Measurements from ENCODE around the gene CTRB1.
"Not testable (repeated sequence)": the region's sequence is repeated elsewhere in the genome, so short reads cannot be mapped to it uniquely, and the experiment has no call there.

CTRB1 gene

GRCh38 chr16:75242436-75243078 is 23.8 kb downstream of the CTRB1 start:
- not testable (repeated sequence) for FAIRE-seq

- FAIRE-seq, result no peak
These were observed 25.0 kb downstream of the CTRB1 start for GRCh38 chr16:75243667-75244224.

- no peak for FAIRE-seq
These were observed 25.5 kb downstream of the CTRB1 start for GRCh38 chr16:75244225-75244809.

- peak; percentile 80 for FAIRE-seq
These were observed 26.3 kb downstream of the CTRB1 start for GRCh38 chr16:75244844-75245758.

DNA sequence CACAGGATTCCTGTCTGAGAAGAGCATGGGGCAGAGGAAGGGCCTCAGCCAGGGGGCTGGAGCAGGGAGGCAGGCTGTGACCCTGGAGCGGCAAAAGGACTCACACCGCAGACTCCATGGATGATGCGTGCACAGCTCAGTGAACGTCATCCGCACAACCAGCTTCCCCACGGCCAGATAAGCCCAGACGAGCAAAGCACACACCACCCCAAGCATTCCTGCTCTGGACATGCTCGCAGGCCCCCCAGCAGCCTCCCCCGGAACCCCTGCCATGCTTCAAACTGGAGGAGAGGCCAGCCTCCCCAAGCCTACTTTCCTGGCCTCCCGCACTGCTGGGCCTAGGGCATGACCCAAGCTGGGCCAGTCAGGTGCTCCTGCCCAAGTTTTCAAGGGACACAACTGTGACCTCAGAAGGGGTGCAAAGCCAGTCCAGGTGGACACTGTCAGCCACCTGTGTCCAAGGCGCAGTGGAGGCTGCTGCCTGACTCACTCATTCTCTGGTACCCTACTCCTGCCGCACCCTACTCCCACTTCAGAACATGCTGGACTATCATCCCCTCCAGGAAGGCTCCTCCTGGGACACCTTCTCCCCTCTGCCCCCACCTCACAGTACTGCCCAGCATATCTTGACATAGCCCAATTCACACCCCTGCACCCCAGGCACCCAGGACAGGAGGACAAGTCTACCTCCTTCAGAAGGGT is 27.9 kb downstream of the CTRB1 start:
- no peak for FAIRE-seq

- no peak for FAIRE-seq
These were observed 28.5 kb downstream of the CTRB1 start for GRCh38 chr16:75247249-75247648.

DNA sequence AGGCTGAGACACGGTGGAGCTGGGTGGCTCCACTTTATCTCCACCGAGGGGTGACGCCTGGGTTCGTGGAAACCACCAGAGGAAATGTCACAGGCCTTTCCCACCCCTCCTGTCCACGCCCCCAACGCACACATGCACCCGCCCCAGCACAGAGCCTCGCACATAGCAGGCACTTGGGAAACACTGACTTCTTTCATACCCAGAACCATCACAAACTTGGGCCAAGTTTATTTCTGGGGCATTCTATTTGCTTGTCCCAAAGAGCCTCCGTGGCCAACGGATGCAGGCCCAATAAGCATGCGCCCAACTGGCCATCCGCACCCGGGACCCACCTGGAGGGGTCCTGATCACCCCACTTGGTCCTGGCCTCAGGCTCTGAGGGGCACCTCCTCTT is 29.4 kb downstream of the CTRB1 start:
- FAIRE-seq, result no peak

DNA sequence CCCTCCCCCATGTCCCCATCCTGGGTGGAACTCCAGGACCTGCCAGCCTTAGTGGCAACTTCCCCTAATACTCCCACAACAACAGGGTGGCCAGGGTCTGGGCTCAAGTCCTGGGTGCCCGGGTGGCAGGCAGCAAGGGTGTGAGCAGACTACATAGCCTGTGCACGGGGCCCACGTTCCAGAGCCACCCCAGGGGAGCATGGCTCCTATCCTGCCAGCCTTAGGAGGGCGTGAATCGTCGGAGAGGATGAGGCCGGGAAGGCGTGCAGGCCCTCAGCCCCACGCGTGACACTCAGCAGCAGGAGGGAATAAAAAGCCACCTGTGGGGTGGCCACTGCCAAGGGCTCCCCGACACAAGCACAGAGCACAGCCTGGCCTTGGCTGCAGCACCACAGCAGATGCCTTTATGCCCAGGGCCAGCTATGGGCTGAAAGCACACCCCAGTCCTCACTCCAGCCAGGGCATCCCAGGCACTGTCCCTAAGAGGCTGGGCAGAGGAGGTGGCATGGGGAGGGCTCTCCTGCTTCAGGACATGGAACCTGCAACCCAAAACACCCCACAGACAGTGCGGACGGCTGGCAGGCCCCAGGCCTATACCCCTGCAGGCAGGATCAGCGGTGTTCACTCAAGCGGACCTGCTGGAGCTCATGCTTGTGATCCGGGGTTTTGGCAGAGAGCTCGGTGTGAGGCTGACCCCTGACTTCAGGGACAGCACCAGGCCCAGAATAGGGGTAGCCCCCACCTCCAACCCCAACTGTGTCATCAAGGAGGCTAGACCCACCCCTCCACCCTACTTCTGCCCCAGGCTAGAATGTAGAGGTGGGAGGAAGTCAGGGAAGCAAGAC is 30.0 kb downstream of the CTRB1 start:
- FAIRE-seq, result no peak

DNA sequence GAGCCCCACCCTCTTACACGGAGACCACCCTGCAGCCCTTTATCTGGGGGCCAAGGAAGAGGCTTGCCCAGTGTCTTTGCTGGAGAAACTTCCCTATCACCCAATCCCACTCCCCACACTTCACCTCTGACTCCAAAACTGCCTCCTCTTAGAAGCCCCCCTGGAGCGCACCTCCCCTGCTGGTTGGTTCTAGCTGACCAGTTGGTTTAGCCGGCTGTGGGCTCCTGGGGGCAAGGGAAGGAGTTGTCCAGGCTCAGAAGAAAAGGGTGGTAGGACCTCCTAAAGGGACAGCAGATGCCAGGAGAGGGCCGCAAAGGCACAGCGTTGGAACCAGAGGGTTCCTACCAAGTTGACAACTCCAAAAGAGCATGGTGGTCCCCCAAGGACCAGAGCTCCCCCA is 30.7 kb downstream of the CTRB1 start:
- no peak for FAIRE-seq

GRCh38 chr16:75250089-75250808 is 31.5 kb downstream of the CTRB1 start:
- FAIRE-seq, result no peak

GRCh38 chr16:75250809-75251279 is 32.1 kb downstream of the CTRB1 start:
- FAIRE-seq, result no peak

DNA sequence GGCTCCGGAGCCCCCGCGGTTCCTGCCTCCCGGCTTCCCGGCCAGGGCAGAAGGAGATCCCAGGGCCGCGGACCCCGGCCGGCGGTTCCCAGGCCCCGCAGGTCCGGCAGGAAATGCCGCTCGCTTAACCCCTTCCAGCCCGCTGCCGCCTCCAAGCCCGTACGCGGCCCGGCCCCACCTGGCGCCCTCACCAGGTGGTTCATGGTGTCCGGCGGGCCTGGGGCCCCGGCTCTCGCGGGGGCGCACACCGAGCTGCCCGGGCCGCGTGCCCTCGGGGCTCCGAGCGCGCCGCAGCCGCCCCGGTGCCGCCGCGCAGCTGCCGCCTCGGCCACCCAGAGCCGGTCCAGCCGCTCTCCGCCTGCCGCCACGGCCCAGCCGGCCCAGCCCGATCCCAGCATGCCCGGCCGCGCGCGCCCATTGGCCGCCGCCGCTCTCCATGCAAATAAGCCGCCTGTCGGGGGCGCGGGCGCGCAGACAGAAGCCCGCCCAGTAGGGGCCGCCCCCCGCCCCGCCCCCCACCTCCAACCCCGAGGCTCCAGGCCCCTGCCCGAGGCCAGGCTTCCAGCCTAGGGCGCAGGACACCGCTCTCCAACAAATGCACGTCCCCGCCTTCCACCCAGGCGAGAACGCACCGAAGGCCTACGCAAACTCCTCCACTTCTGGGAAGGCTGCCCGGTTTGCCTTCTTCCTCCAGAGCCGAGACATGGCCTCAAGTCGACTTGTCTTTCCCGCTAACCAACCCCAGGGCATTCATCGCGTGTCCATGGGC is 32.7 kb downstream of the CTRB1 start, which contains the start of gene BCAR1:
Gene BCAR1, minus strand, starts transcription at position 345 of the 769 bp plus-strand sequence. Its CDS starts 142 bp downstream, at position 203.
- peak; percentile 30 for FAIRE-seq

- FAIRE-seq, result no peak
These were observed 33.5 kb downstream of the CTRB1 start for GRCh38 chr16:75252049-75252864.

GRCh38 chr16:75252946-75253911 is 34.4 kb downstream of the CTRB1 start:
- peak; percentile 97 for FAIRE-seq

- FAIRE-seq, result peak; percentile 99
These were observed 35.6 kb downstream of the CTRB1 start for GRCh38 chr16:75254359-75254837.

GRCh38 chr16:75256059-75256571 is 37.3 kb downstream of the CTRB1 start:
- no peak for FAIRE-seq

GRCh38 chr16:75256696-75257343 is 38.0 kb downstream of the CTRB1 start:
- no peak for FAIRE-seq
